Measurements from ENCODE around the gene INA. TPM values are rescaled to one million over a fixed set of nuclear protein-coding genes. Genes with fewer than 3 reads are reported as not detected.
"Not testable (repeated sequence)": the region's sequence is repeated elsewhere in the genome, so short reads cannot be mapped to it uniquely, and the experiment has no call there.

The INA gene
- polyA plus RNA-seq, 1 of the 3 experiments (the other 2 are of a cell fraction): 4.8 TPM

DNA sequence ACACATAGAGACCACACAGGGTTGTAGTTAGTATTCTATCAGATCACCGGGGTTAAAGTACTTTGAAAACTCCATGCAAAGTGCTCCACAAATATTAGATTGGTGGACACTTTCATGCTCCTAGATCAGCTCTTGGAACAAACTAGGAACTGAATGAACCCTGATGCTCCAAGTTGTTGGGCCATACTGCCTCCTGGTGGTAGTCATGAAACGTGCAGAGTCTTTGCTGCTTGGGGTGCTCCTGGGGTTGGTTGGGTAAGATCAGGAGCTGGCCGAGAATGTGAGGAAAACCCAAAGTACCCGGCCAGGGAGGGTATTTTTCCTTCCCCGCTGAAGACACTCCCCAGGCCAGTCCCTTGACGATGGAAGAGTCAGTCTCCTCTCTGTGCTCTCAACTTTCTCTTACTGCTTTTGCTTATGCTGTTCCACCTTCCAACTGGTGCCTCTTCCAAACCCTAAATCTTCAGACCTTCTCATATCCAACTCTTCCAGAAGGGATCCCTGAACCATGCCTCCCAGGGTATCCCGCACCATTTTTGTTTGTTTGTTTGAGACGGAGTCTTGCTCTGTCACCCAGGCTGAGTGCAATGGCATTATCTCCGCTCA is 32.2 kb upstream of the INA start:
- no peak overlapping the region; a peak in 1 of 4 replicates for H3K4me3 ChIP-seq (ENCODE audit: low read depth in 2 of 2, low read length in 1 of 2)
- no peak overlapping the region for H3K27ac ChIP-seq (ENCODE audit: low read depth in 2 of 2, low read length in 1 of 2)
- 42% methylated on average over 9 of the region's 9 CpGs for WGBS (ENCODE audit: low lambda C conversion rate)
- no peaks in the 10 kb centered on the region for H4K20me1 ChIP-seq (ENCODE audit: insufficient read depth)
- ChIA-PET POLR2A (no interaction called here), CTCF (interaction anchor here (0.6 to 2.3 kb wide), 45 partner anchors 9 to 499 kb away, joined by 3 to 13 read pairs (median 4); partner anchors contain the start of genes AS3MT, CNNM2 and NT5C2)
- TF ChIP-seq NRF1 (IDR thresholded peaks at IDR 0.05; ENCODE audit: low read depth, low read length) (no peak), RAD21 (IDR thresholded peaks at IDR 0.05; ENCODE audit: low read length) (peak; percentile 87), SMC3 (IDR thresholded peaks at IDR 0.05; ENCODE audit: low read depth, low read length) (peak; percentile 86), ZBTB33 (IDR thresholded peaks at IDR 0.05; ENCODE audit: borderline replicate concordance, low read depth) (no peak), ELF1 (IDR thresholded peaks at IDR 0.05) (no peak)
- TF ChIP-seq, protein P1, sequence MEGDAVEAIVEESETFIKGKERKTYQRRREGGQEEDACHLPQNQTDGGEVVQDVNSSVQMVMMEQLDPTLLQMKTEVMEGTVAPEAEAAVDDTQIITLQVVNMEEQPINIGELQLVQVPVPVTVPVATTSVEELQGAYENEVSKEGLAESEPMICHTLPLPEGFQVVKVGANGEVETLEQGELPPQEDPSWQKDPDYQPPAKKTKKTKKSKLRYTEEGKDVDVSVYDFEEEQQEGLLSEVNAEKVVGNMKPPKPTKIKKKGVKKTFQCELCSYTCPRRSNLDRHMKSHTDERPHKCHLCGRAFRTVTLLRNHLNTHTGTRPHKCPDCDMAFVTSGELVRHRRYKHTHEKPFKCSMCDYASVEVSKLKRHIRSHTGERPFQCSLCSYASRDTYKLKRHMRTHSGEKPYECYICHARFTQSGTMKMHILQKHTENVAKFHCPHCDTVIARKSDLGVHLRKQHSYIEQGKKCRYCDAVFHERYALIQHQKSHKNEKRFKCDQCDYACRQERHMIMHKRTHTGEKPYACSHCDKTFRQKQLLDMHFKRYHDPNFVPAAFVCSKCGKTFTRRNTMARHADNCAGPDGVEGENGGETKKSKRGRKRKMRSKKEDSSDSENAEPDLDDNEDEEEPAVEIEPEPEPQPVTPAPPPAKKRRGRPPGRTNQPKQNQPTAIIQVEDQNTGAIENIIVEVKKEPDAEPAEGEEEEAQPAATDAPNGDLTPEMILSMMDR (IDR thresholded peaks at IDR 0.05): peak; percentile 92
- no peak overlapping the region for H2AFZ ChIP-seq (ENCODE audit: low read depth)
- no peaks in the 10 kb centered on the region for H3K36me3 ChIP-seq (replicated peaks in 1 of 2; ENCODE audit: control insufficient read depth in 1 of 2, insufficient read depth in 2 of 2, low read length in 1 of 2)
- H3K27me3 ChIP-seq (ENCODE audit: insufficient read depth): no peaks in the 10 kb centered on the region
- no peaks in the 10 kb centered on the region for H3K9me2 ChIP-seq
- H3F3A ChIP-seq (replicated peaks; ENCODE audit: insufficient read depth): peaks cover 4% of the 10 kb centered on the region
- H3K4me1 ChIP-seq (ENCODE audit: control insufficient read depth in 1 of 2, insufficient read depth in 2 of 2, low read depth in 1 of 2, low read length in 1 of 2): peaks cover 3 to 11% of the 10 kb centered on the region in 2 experiments; a peak in 2 of 4 replicates
- H3K9me3 ChIP-seq: no peaks in the 10 kb centered on the region
- peak; percentile 80 for DNase-seq
- H3K4me2 ChIP-seq: no peak overlapping the region
- H3K79me2 ChIP-seq (ENCODE audit: insufficient read depth): no peaks in the 10 kb centered on the region
- no peak overlapping the region for H3K9ac ChIP-seq

- H3K4me3 ChIP-seq (ENCODE audit: low read depth in 2 of 2, low read length in 1 of 2); H3K9ac ChIP-seq; H4K20me1 ChIP-seq (ENCODE audit: insufficient read depth); H2AFZ ChIP-seq (ENCODE audit: low read depth); H3K27me3 ChIP-seq (ENCODE audit: insufficient read depth); DNase-seq; H3K36me3 ChIP-seq (replicated peaks in 1 of 2; ENCODE audit: control insufficient read depth in 1 of 2, insufficient read depth in 2 of 2, low read length in 1 of 2); H3K79me2 ChIP-seq (ENCODE audit: insufficient read depth); H3K4me2 ChIP-seq; H3K9me2 ChIP-seq; H3F3A ChIP-seq (replicated peaks; ENCODE audit: insufficient read depth); POLR2A ChIA-PET; H3K27ac ChIP-seq (ENCODE audit: low read depth in 2 of 2, low read length in 1 of 2); H3K9me3 ChIP-seq: not testable (repeated sequence)
- WGBS (ENCODE audit: low lambda C conversion rate): 84% methylated on average over 7 of the region's 7 CpGs
- peaks cover 3 to 11% of the 10 kb centered on the region in 2 experiments; a peak in 2 of 4 replicates for H3K4me1 ChIP-seq (ENCODE audit: control insufficient read depth in 1 of 2, insufficient read depth in 2 of 2, low read depth in 1 of 2, low read length in 1 of 2)
- CTCF ChIA-PET: interaction anchor here (0.5 to 2.3 kb wide), 5 partner anchors 72 to 331 kb away, joined by 3 to 12 read pairs (median 6); partner anchors contain the start of gene CNNM2
These were observed 31.4 kb upstream of the INA start, which contains the start of gene RPEL1 for GRCh38 chr10:103245587-103245986. TSS of gene RPEL1 (plus strand) at chr10:103245887. CDS start at chr10:103245997, 110 bp downstream.

Measured in SK-N-SH (cell line).